SKM-1 treated with dmso at 0.1 percent for 144 hours (cell line): Measurements from ENCODE around the gene SPCS1.
"Not testable (repeated sequence)": the region's sequence is repeated elsewhere in the genome, so short reads cannot be mapped to it uniquely, and the experiment has no call there.

Experiments
- DNase-seq: peaks from one replicate; lab custom pipeline; 2025; ENCODE audit not compliant: unreplicated experiment; lab: John Stamatoyannopoulos, UW

The SPCS1 gene

GRCh38 chr3:52705688-52706686 lies at the start of gene SPCS1, which contains the start of gene GLT8D1:
Gene SPCS1 (plus strand): TSS chr3:52706106. CDS start chr3:52706247, 141 bp downstream.
Gene GLT8D1 (minus strand): TSS chr3:52705791. CDS start chr3:52700460, 5,331 bp downstream.
- peak; percentile 80 for DNase-seq

GRCh38 chr3:52660046-52660445 lies 45.9 kb upstream of the SPCS1 start:
- no peak for DNase-seq

- DNase-seq, result no peak
Measured at GRCh38 chr3:52663098-52663497, 42.8 kb upstream of the SPCS1 start.

- peak; percentile 94 for DNase-seq
Measured at GRCh38 chr3:52670621-52671521, 35.0 kb upstream of the SPCS1 start.

GRCh38 chr3:52671676-52672075 lies 34.2 kb upstream of the SPCS1 start:
- DNase-seq, result no peak

GRCh38 chr3:52676201-52676600 lies 29.7 kb upstream of the SPCS1 start:
- DNase-seq, result not testable (repeated sequence)

- DNase-seq, result no peak
Measured at GRCh38 chr3:52678265-52679198, 27.4 kb upstream of the SPCS1 start.

- DNase-seq, result no peak
Measured at GRCh38 chr3:52679199-52679538, 26.7 kb upstream of the SPCS1 start.

GRCh38 chr3:52679811-52680210 lies 26.1 kb upstream of the SPCS1 start:
- no peak for DNase-seq

GRCh38 chr3:52681596-52681995 lies 24.3 kb upstream of the SPCS1 start:
- no peak for DNase-seq

GRCh38 chr3:52682016-52682415 lies 23.9 kb upstream of the SPCS1 start:
- peak; percentile 9 for DNase-seq

- no peak for DNase-seq
Measured at GRCh38 chr3:52683611-52684010, 22.3 kb upstream of the SPCS1 start.

GRCh38 chr3:52684184-52684583 lies 21.7 kb upstream of the SPCS1 start:
- DNase-seq, result no peak

GRCh38 chr3:52685285-52685708 lies 20.6 kb upstream of the SPCS1 start:
- DNase-seq, result peak; percentile 73

- DNase-seq, result peak; percentile 88
Measured at GRCh38 chr3:52685709-52686691, 19.9 kb upstream of the SPCS1 start, which contains the start of the genes GNL3 and PBRM1. Gene GNL3 (plus strand): TSS chr3:52686032. CDS start chr3:52686093, 61 bp downstream. Gene PBRM1 (minus strand): TSS chr3:52685913.

GRCh38 chr3:52688266-52688665 lies 17.6 kb upstream of the SPCS1 start:
- DNase-seq, result no peak

GRCh38 chr3:52689151-52689550 lies 16.8 kb upstream of the SPCS1 start:
- no peak for DNase-seq

- DNase-seq, result no peak
Measured at GRCh38 chr3:52690560-52690959, 15.3 kb upstream of the SPCS1 start.

GRCh38 chr3:52693071-52693470 lies 12.8 kb upstream of the SPCS1 start:
- no peak for DNase-seq
